Gastrocnemius medialis (tissue), 4 donors: ENCODE measurements around the gene WIF1. TPM values are rescaled to one million over a fixed set of nuclear protein-coding genes. Genes with fewer than 3 reads are reported as not detected.

Experiments
- ATAC-seq, 2 donors: fragments of 150-250 bp; one replicate each; pipeline ENCODE4 v1.9.1; 2016
- DNase-seq, 2 donors: peaks; one replicate each; pipeline ENCODE4 v3.0.0-alpha.2; 2019
- H3K27ac ChIP-seq, 4 donors: fragments of 200-600 bp; sonication (generic); 1 replicate in 1 of 4; 2 replicates in 3 of 4; pipeline ENCODE4 v1.5.1; 2016 to 2018; ENCODE audit warnings: mild to moderate bottlenecking in 2 of 4, moderate library complexity in 1 of 4
- H3K27me3 ChIP-seq, 3 donors: fragments of 200-600 bp; sonication (generic) in 2 of 3; 1 replicate in 1 of 3; 2 replicates in 2 of 3; pipeline versions ENCODE4 v1.5.1 to v1.6.0; 2016 to 2019; ENCODE audit warnings: mild to moderate bottlenecking in 1 of 3, moderate library complexity in 1 of 3
- H3K36me3 ChIP-seq, 2 donors: fragments of 200-600 bp; sonication (generic) in 1 of 2; one replicate each; pipeline ENCODE4 v1.5.1; 2017 to 2018
- H3K4me1 ChIP-seq, 2 donors: fragments of 200-600 bp; sonication (generic) in 1 of 2; one replicate each; pipeline ENCODE4 v1.5.1; 2016 to 2017; ENCODE audit warnings: mild to moderate bottlenecking in 2 of 2
- H3K4me3 ChIP-seq, 4 donors: fragments of 200-600 bp; sonication (generic) in 3 of 4; 1 replicate in 1 of 4; 2 replicates in 3 of 4; pipeline ENCODE4 v1.5.1; 2016 to 2019; ENCODE audit warnings: mild to moderate bottlenecking in 2 of 4
- H3K9me3 ChIP-seq, 3 donors: fragments of 200-600 bp; sonication (generic) in 2 of 3; 1 replicate in 1 of 3; 2 replicates in 2 of 3; pipeline ENCODE4 v1.5.1; 2016 to 2019
- CTCF ChIP-seq, 5 experiments: fragments of 450-650 bp in 3 of 5; fragments of 200-600 bp in 2 of 5; sonication (generic) in 2 of 5; IDR thresholded peaks in 4 of 5; conservative IDR thresholded peaks in 1 of 5; 1 replicate in 4 of 5; 2 replicates in 1 of 5; pipeline ENCODE4 v1.5.1; 2016 to 2019; ENCODE audit warnings: antibody characterized with exemption in 5 of 5, mild to moderate bottlenecking in 3 of 5, moderate library complexity in 3 of 5
- POLR2A ChIP-seq, 2 donors: fragments of 450-650 bp; IDR thresholded peaks; one replicate each; pipeline ENCODE4 v1.6.1; 2017; ENCODE audit warnings: antibody characterized with exemption in 2 of 2, mild to moderate bottlenecking in 2 of 2, moderate library complexity in 2 of 2
- in situ Hi-C, 4 donors: fragments of 200-750 bp; cut with MboI; loops; one replicate each; pipeline versions ENCODE4 v1.15.0 to v1.8.0; 2017; ENCODE audit warnings: low sequenced_read_pairs in 4 of 4
- intact Hi-C: fragments of 100-400 bp; cut with DNase I; formaldehyde crosslinking; loops from one replicate; pipeline ENCODE4 v1.15.1; 2023; ENCODE audit warnings: low total_unique reads
- total RNA-seq, 4 donors: library from RNA; depleted of rRNA; stranded (reverse); fragments of >200 nt; gene quantifications; one replicate each; pipeline versions ENCODE4 v1.1.0 to v1.2.3, GENCODE V29; 2016

Gene WIF1
- total RNA-seq, 4 donors from 2014 or later = not detected

- Histone ChIP-seq H3K27me3 (peaks cover 0 to 3% (median 3%) of the 10 kb centered on the region in 3 donors), H3K9me3 (no peaks in the 10 kb centered on the region), H3K4me3 (peak overlapping the region; percentile 79 to 97 (median 88)), H3K36me3 (no peaks in the 10 kb centered on the region), H3K4me1 (peaks cover 31 to 32% of the 10 kb centered on the region in 2 donors), H3K27ac (peak overlapping the region; percentile 91 to 99 (median 98))
- TF ChIP-seq CTCF (IDR thresholded peaks at IDR 0.05 in 4 of 5, conservative IDR thresholded peaks at IDR 0.05 in 1 of 5) (no peak), POLR2A (IDR thresholded peaks at IDR 0.05) (no peak)
- in situ Hi-C loops (no loop called here), intact Hi-C loops (loop anchor here (1.0 kb wide), 1 partner anchor 110 kb away; the partner anchor contains the start of gene MSRB3)
- no peak for ATAC-seq
- DNase-seq = peak in 1 of 2 donors; percentile 1
Observed at GRCh38 chr12:65168681-65169319, 47.7 kb upstream of the WIF1 start.

GRCh38 chr12:65164774-65165173, 43.7 kb upstream of the WIF1 start:
- in situ Hi-C loops = no loop called here
- no peak overlapping the region for H3K4me3 ChIP-seq

GRCh38 chr12:65164244-65164643, 43.1 kb upstream of the WIF1 start:
- Histone ChIP-seq H3K4me1 (no peaks in the 10 kb centered on the region), H3K27me3 (peaks cover 3 to 13% (median 7%) of the 10 kb centered on the region in 3 donors), H3K4me3 (no peak overlapping the region), H3K27ac (no peak overlapping the region), H3K9me3 (no peaks in the 10 kb centered on the region), H3K36me3 (no peaks in the 10 kb centered on the region)
- intact Hi-C loops (no loop called here), in situ Hi-C loops (no loop called here)
- DNase-seq (no peak), ATAC-seq (no peak)
- TF ChIP-seq CTCF (IDR thresholded peaks at IDR 0.05 in 4 of 5, conservative IDR thresholded peaks at IDR 0.05 in 1 of 5) (no peak), POLR2A (IDR thresholded peaks at IDR 0.05) (no peak)

More at GRCh38 chr12:65164774-65165173, 43.7 kb upstream of the WIF1 start:
- intact Hi-C loops = no loop called here
- Histone ChIP-seq H3K27me3 (peaks cover 3 to 13% (median 7%) of the 10 kb centered on the region in 3 donors), H3K27ac (no peak overlapping the region), H3K36me3 (no peaks in the 10 kb centered on the region), H3K9me3 (no peaks in the 10 kb centered on the region), H3K4me1 (no peaks in the 10 kb centered on the region)
- DNase-seq = no peak
- no peak for TF ChIP-seq CTCF (IDR thresholded peaks at IDR 0.05 in 4 of 5, conservative IDR thresholded peaks at IDR 0.05 in 1 of 5)
- TF ChIP-seq POLR2A (IDR thresholded peaks at IDR 0.05) = no peak
- no peak for ATAC-seq

- intact Hi-C loops = no loop called here
- peaks cover 3 to 17% (median 7%) of the 10 kb centered on the region in 3 donors for H3K27me3 ChIP-seq
Observed at GRCh38 chr12:65162609-65163008, 41.5 kb upstream of the WIF1 start.

More at GRCh38 chr12:65162609-65163008, 41.5 kb upstream of the WIF1 start:
- DNase-seq = no peak
- no peak for TF ChIP-seq POLR2A (IDR thresholded peaks at IDR 0.05)
- TF ChIP-seq CTCF (IDR thresholded peaks at IDR 0.05 in 4 of 5, conservative IDR thresholded peaks at IDR 0.05 in 1 of 5) = no peak
- H3K4me1 ChIP-seq = no peaks in the 10 kb centered on the region
- no peak for ATAC-seq
- no peaks in the 10 kb centered on the region for H3K36me3 ChIP-seq
- in situ Hi-C loops = no loop called here
- H3K9me3 ChIP-seq = no peaks in the 10 kb centered on the region
- H3K27ac ChIP-seq = no peak overlapping the region
- no peak overlapping the region for H3K4me3 ChIP-seq
